Spinal cord (tissue), 10 donors: ENCODE data around the gene ATP8B3. TPM values are rescaled to one million over a fixed set of nuclear protein-coding genes. Genes with fewer than 3 reads are reported as not detected.

Source experiments
- DNase-seq, 6 donors: peaks; one replicate each; pipeline versions ENCODE4 v3.0.0 to v3.0.0-alpha.2; 2013 to 2015; ENCODE audit warnings: low spot score in 6 of 6, low read depth in 4 of 6
- H3K27ac ChIP-seq: one replicate; pipeline ENCODE4 v1.5.1; 2013; ENCODE audit warnings: low read depth, low read length, control low read depth
- H3K27me3 ChIP-seq: one replicate; pipeline ENCODE4 v1.6.1; 2013; ENCODE audit warnings: low read length; ENCODE audit not compliant: control insufficient read depth, insufficient read depth
- H3K36me3 ChIP-seq: one replicate; pipeline ENCODE4 v1.6.1; 2013; ENCODE audit warnings: low read length; ENCODE audit not compliant: control insufficient read depth, insufficient read depth
- H3K4me1 ChIP-seq: one replicate; pipeline ENCODE4 v1.6.1; 2013; ENCODE audit warnings: low read length; ENCODE audit not compliant: control insufficient read depth, insufficient read depth
- H3K4me3 ChIP-seq: one replicate; pipeline ENCODE4 v1.5.1; 2013; ENCODE audit warnings: low read depth, low read length, control low read depth
- H3K9me3 ChIP-seq: one replicate; pipeline ENCODE4 v1.6.1; 2013; ENCODE audit warnings: low read length; ENCODE audit not compliant: control insufficient read depth, insufficient read depth
- WGBS: methylation state at CpG from one replicate; pipeline ENCODE4 v1.1.5; 2013; ENCODE audit warnings: missing lambda C conversion rate; ENCODE audit not compliant: insufficient coverage; 5-methylcytosine and 5-hydroxymethylcytosine counted together
- polyA plus RNA-seq, 2 donors: library from polyadenylated mRNA; unstranded; fragments of 120-200 nt; gene quantifications; one replicate each; pipeline ENCODE4 v1.2.1, GENCODE V29; 2013; ENCODE audit not compliant: insufficient read length in 2 of 2
- total RNA-seq, 2 donors: library from RNA; depleted of rRNA in 1 of 2; stranded (reverse); fragments of 120-200 nt in 1 of 2; fragments of >200 nt in 1 of 2; gene quantifications; one replicate each; pipeline versions ENCODE4 v1.2.3 to v1.2.4, GENCODE V29; 2013 to 2014
- donor health status: healthy.

Gene ATP8B3
- total and polyA plus RNA-seq, 4 donors, result 1.0 to 2.1 (median 1.4) TPM

- DNase-seq, result no peak
- no peak overlapping the region for H3K27ac ChIP-seq
- H3K36me3 ChIP-seq, result no peaks in the 10 kb centered on the region
- peaks cover 13% of the 10 kb centered on the region for H3K4me1 ChIP-seq
- H3K4me3 ChIP-seq, result no peak overlapping the region
- H3K9me3 ChIP-seq, result peaks cover 3% of the 10 kb centered on the region
- 92% methylated on average over 19 of the region's 19 CpGs for WGBS
- peaks cover 47% of the 10 kb centered on the region for H3K27me3 ChIP-seq
Observed at GRCh38 chr19:1785310-1785709, 26.8 kb downstream of the ATP8B3 start.

- no peak for DNase-seq
- no peaks in the 10 kb centered on the region for H3K36me3 ChIP-seq
- H3K4me1 ChIP-seq, result peaks cover 15% of the 10 kb centered on the region
- WGBS, result 86% methylated on average over 8 of the region's 9 CpGs
- peaks cover 3% of the 10 kb centered on the region for H3K9me3 ChIP-seq
- H3K27me3 ChIP-seq, result peaks cover 56% of the 10 kb centered on the region
- no peak overlapping the region for H3K4me3 ChIP-seq
- no peak overlapping the region for H3K27ac ChIP-seq
Observed at GRCh38 chr19:1783874-1784273, 28.2 kb downstream of the ATP8B3 start.

- no peak overlapping the region for H3K27ac ChIP-seq
- H3K36me3 ChIP-seq, result no peaks in the 10 kb centered on the region
- peaks cover 11% of the 10 kb centered on the region for H3K4me1 ChIP-seq
- 76% methylated on average over 3 of the region's 4 CpGs for WGBS
- peaks cover 3% of the 10 kb centered on the region for H3K9me3 ChIP-seq
- peaks cover 56% of the 10 kb centered on the region for H3K27me3 ChIP-seq
- DNase-seq, result no peak
- H3K4me3 ChIP-seq, result no peak overlapping the region
Observed at GRCh38 chr19:1783354-1783753, 28.7 kb downstream of the ATP8B3 start.

GRCh38 chr19:1782521-1782920 lies 29.6 kb downstream of the ATP8B3 start:
- Histone ChIP-seq H3K27ac (no peak overlapping the region), H3K4me3 (no peak overlapping the region), H3K27me3 (peaks cover 56% of the 10 kb centered on the region), H3K36me3 (no peaks in the 10 kb centered on the region), H3K9me3 (peaks cover 3% of the 10 kb centered on the region), H3K4me1 (peaks cover 11% of the 10 kb centered on the region)
- DNase-seq, result no peak
- WGBS, result 82% methylated on average over 7 of the region's 7 CpGs

GRCh38 chr19:1780272-1780958 lies 31.7 kb downstream of the ATP8B3 start:
- WGBS, result 43% methylated on average over 8 of the region's 14 CpGs
- Histone ChIP-seq H3K9me3 (peaks cover 3% of the 10 kb centered on the region), H3K27me3 (peaks cover 74% of the 10 kb centered on the region), H3K4me1 (peaks cover 17% of the 10 kb centered on the region), H3K27ac (no peak overlapping the region), H3K36me3 (no peaks in the 10 kb centered on the region), H3K4me3 (no peak overlapping the region)
- no peak for DNase-seq

GRCh38 chr19:1779574-1779973 lies 32.5 kb downstream of the ATP8B3 start:
- peaks cover 3% of the 10 kb centered on the region for H3K9me3 ChIP-seq
- 14% methylated on average over 11 of the region's 16 CpGs for WGBS

GRCh38 chr19:1777149-1777548 lies 34.9 kb downstream of the ATP8B3 start:
- DNase-seq, result no peak
- H3K27ac ChIP-seq, result no peak overlapping the region
- peaks cover 88% of the 10 kb centered on the region for H3K27me3 ChIP-seq
- H3K4me1 ChIP-seq, result peaks cover 18% of the 10 kb centered on the region
- peaks cover 3% of the 10 kb centered on the region for H3K9me3 ChIP-seq
- no peaks in the 10 kb centered on the region for H3K36me3 ChIP-seq
- H3K4me3 ChIP-seq, result no peak overlapping the region
- 65% methylated on average over 8 of the region's 10 CpGs for WGBS

More at GRCh38 chr19:1779574-1779973, 32.5 kb downstream of the ATP8B3 start:
- Histone ChIP-seq H3K36me3 (no peaks in the 10 kb centered on the region), H3K4me1 (peaks cover 18% of the 10 kb centered on the region), H3K27me3 (peaks cover 81% of the 10 kb centered on the region), H3K27ac (no peak overlapping the region), H3K4me3 (no peak overlapping the region)
- no peak for DNase-seq

GRCh38 chr19:1776606-1777147 lies 35.4 kb downstream of the ATP8B3 start:
- Histone ChIP-seq H3K4me3 (no peak overlapping the region), H3K9me3 (no peaks in the 10 kb centered on the region), H3K27ac (no peak overlapping the region), H3K27me3 (peaks cover 84% of the 10 kb centered on the region), H3K36me3 (no peaks in the 10 kb centered on the region), H3K4me1 (peaks cover 18% of the 10 kb centered on the region)
- no peak for DNase-seq
- WGBS, result 4% methylated on average over 12 of the region's 23 CpGs

GRCh38 chr19:1775951-1776605 lies 36.0 kb downstream of the ATP8B3 start:
- Histone ChIP-seq H3K4me3 (no peak overlapping the region), H3K4me1 (peaks cover 18% of the 10 kb centered on the region), H3K27ac (no peak overlapping the region), H3K36me3 (no peaks in the 10 kb centered on the region), H3K9me3 (no peaks in the 10 kb centered on the region), H3K27me3 (peaks cover 87% of the 10 kb centered on the region)
- DNase-seq, result no peak
- 2% methylated on average over 45 of the region's 50 CpGs for WGBS
